A549 (cell line): ENCODE measurements around the gene CALML3. TPM values are rescaled to one million over a fixed set of nuclear protein-coding genes. Genes with fewer than 3 reads are reported as not detected.

Source experiments
- ATAC-seq, 2 experiments: fragments of 200-7000 bp in 1 of 2; fragments of >200 bp in 1 of 2; cut with Nextera tagmentation in 1 of 2; cut with Tn5 transposase in 1 of 2; 3 replicates each; pipeline versions ENCODE4 v1.8.0 to v1.9.1; 2018 to 2020; ENCODE audit warnings: mild to moderate bottlenecking in 1 of 2, moderate library complexity in 1 of 2
- CTCF ChIA-PET: fragments of 300-600 bp; sonication (Branson Sonifier 250); formaldehyde crosslinking; extraction: SDS; loops from one replicate; lab custom pipeline; 2021; ENCODE audit warnings: antibody characterized with exemption, inconsistent platforms; lab: Yijun Ruan, JAX
- POLR2A ChIA-PET: fragments of 350-600 bp; formaldehyde crosslinking; extraction: SDS; loops from one replicate; lab custom pipeline; 2021; ENCODE audit warnings: antibody characterized with exemption, inconsistent platforms; lab: Yijun Ruan, JAX
- DNase-seq, 2 experiments: peaks; one replicate each; pipeline versions ENCODE4 v3.0.0 to v3.0.0-alpha.2; 2011 to 2016; ENCODE audit warnings: low read depth in 1 of 2, low spot score in 1 of 2
- FAIRE-seq: peaks from 2 replicates; lab custom pipeline; 2011; peaks lifted over from hg19 to GRCh38; lab: Jason Lieb, UNC
- H3K27ac ChIP-seq, 2 experiments: fragments of >200 bp; sonication (Bioruptor Twin); formaldehyde crosslinking; 3 replicates each; pipeline ENCODE4 v1.5.1; 2016 to 2017
- H3K4me1 ChIP-seq: fragments of >200 bp; sonication (Bioruptor Twin); formaldehyde crosslinking; 3 replicates; pipeline ENCODE4 v1.6.1; 2016
- H3K4me2 ChIP-seq: fragments of >200 bp; sonication (Bioruptor Twin); formaldehyde crosslinking; 3 replicates; pipeline ENCODE4 v1.6.1; 2016
- H3K4me3 ChIP-seq: fragments of >200 bp; sonication (Bioruptor Twin); formaldehyde crosslinking; 3 replicates; pipeline ENCODE4 v1.5.1; 2016
- H3K9me3 ChIP-seq: fragments of >200 bp; sonication (Bioruptor Twin); formaldehyde crosslinking; 3 replicates; pipeline ENCODE4 v1.6.1; 2016
- BHLHE40 ChIP-seq: IDR thresholded peaks from 2 replicates; pipeline ENCODE4 v1.6.1; 2012; ENCODE audit warnings: low read depth, low read length, inconsistent platforms
- CEBPB ChIP-seq, 2 experiments: fragments of >200 bp in 1 of 2; sonication (Bioruptor Twin) in 1 of 2; formaldehyde crosslinking in 1 of 2; IDR thresholded peaks; 2 replicates each; pipeline ENCODE4 v1.6.1; 2012 to 2016
- CHD2 ChIP-seq: fragments of 150-350 bp; IDR thresholded peaks from 2 replicates; pipeline ENCODE4 v1.6.1; 2014; ENCODE audit warnings: low read length; ENCODE audit not compliant: partially characterized antibody
- CHD4 ChIP-seq: fragments of 200-600 bp; sonication (generic); IDR thresholded peaks from 2 replicates; pipeline ENCODE4 v1.6.1; 2016; ENCODE audit warnings: antibody characterized with exemption, mild to moderate bottlenecking, borderline replicate concordance
- EHF ChIP-seq: fragments of 250-450 bp; sonication (Bioruptor Pico); IDR thresholded peaks from 2 replicates; pipeline ENCODE4 v1.5.0; 2020; ENCODE audit warnings: mild to moderate bottlenecking
- FOSB ChIP-seq: fragments of 250-450 bp; sonication (Bioruptor Pico); IDR thresholded peaks from 2 replicates; pipeline ENCODE4 v1.5.0; 2020; ENCODE audit warnings: mild to moderate bottlenecking, moderate library complexity
- FOSL2 ChIP-seq, 2 experiments: fragments of 450-650 bp in 1 of 2; fragments of >200 bp in 1 of 2; sonication (Bioruptor Twin) in 1 of 2; formaldehyde crosslinking; IDR thresholded peaks; 2 replicates each; pipeline versions ENCODE4 v1.5.0 to v1.6.1; 2016 to 2020; ENCODE audit warnings: mild to moderate bottlenecking in 1 of 2, moderate library complexity in 1 of 2
- GATA3 ChIP-seq: IDR thresholded peaks from 2 replicates; pipeline ENCODE4 v1.6.1; 2012; ENCODE audit warnings: borderline replicate concordance
- HDAC2 ChIP-seq: fragments of 200-600 bp; sonication (generic); IDR thresholded peaks from 2 replicates; pipeline ENCODE4 v1.6.1; 2016
- HOXA7 ChIP-seq: fragments of 250-450 bp; sonication (Bioruptor Pico); IDR thresholded peaks from 2 replicates; pipeline ENCODE4 v1.5.0; 2020; ENCODE audit warnings: mild to moderate bottlenecking, moderate library complexity
- HOXB5 ChIP-seq: fragments of 250-450 bp; sonication (Bioruptor Pico); IDR thresholded peaks from 2 replicates; pipeline ENCODE4 v1.5.0; 2020; ENCODE audit warnings: mild to moderate bottlenecking, moderate library complexity
- JUN ChIP-seq, 2 experiments: fragments of >200 bp; sonication (Bioruptor Twin); formaldehyde crosslinking; IDR thresholded peaks; 2 replicates in 1 of 2; 3 replicates in 1 of 2; pipeline ENCODE4 v1.6.1; 2016 to 2017
- JUNB ChIP-seq: fragments of >200 bp; sonication (Bioruptor Twin); formaldehyde crosslinking; IDR thresholded peaks from 2 replicates; pipeline ENCODE4 v1.6.1; 2016
- KDM1A ChIP-seq: fragments of 200-600 bp; sonication (generic); IDR thresholded peaks from 2 replicates; pipeline ENCODE4 v1.6.1; 2016; ENCODE audit warnings: low read depth, mild to moderate bottlenecking
- MAFK ChIP-seq: fragments of 450-650 bp; IDR thresholded peaks from 2 replicates; pipeline ENCODE4 v1.6.1; 2014; ENCODE audit not compliant: partially characterized antibody
- MAZ ChIP-seq: fragments of 150-350 bp; IDR thresholded peaks from 2 replicates; pipeline ENCODE4 v1.6.1; 2014; ENCODE audit warnings: antibody characterized with exemption, low read depth, low read length, borderline replicate concordance
- NFE2L2 ChIP-seq: fragments of 150-350 bp; conservative IDR thresholded peaks from 2 replicates; pipeline ENCODE4 v1.6.1; 2014; ENCODE audit warnings: low read length
- NR3C1 ChIP-seq: fragments of >200 bp; sonication (Bioruptor Twin); formaldehyde crosslinking; IDR thresholded peaks from 3 replicates; pipeline ENCODE4 v1.6.1; 2017
- PHF8 ChIP-seq: fragments of 200-600 bp; sonication (generic); IDR thresholded peaks from 2 replicates; pipeline ENCODE4 v1.6.1; 2016; ENCODE audit warnings: low read depth, mild to moderate bottlenecking, antibody characterized with exemption, moderate library complexity, borderline replicate concordance
- POLR2AphosphoS2 ChIP-seq: conservative IDR thresholded peaks from 2 replicates; pipeline ENCODE4 v1.6.1; 2012; ENCODE audit warnings: low read length, improper control_type of control experiment, inconsistent platforms
- RNF2 ChIP-seq: fragments of 200-600 bp; sonication (generic); IDR thresholded peaks from 2 replicates; pipeline ENCODE4 v1.6.1; 2016; ENCODE audit warnings: low read depth, mild to moderate bottlenecking, antibody characterized with exemption, moderate library complexity, borderline replicate concordance
- TFCP2L1 ChIP-seq: fragments of 250-450 bp; sonication (Bioruptor Pico); IDR thresholded peaks from 2 replicates; pipeline ENCODE4 v1.5.0; 2021; ENCODE audit warnings: mild to moderate bottlenecking
- TP53 ChIP-seq: fragments of 250-450 bp; sonication (Bioruptor Pico); IDR thresholded peaks from 2 replicates; pipeline ENCODE4 v1.5.0; 2021; ENCODE audit warnings: mild to moderate bottlenecking, moderate library complexity
- ZFP36 ChIP-seq: fragments of 450-650 bp; IDR thresholded peaks from 2 replicates; pipeline ENCODE4 v1.6.1; 2014; ENCODE audit warnings: borderline replicate concordance; ENCODE audit not compliant: partially characterized antibody
- ZNF302 ChIP-seq: fragments of 250-450 bp; sonication (Bioruptor Pico); IDR thresholded peaks from 2 replicates; pipeline ENCODE4 v1.9.0; 2021; ENCODE audit warnings: inconsistent platforms, mild to moderate bottlenecking, moderate library complexity
- ZSCAN20 ChIP-seq: fragments of 250-450 bp; sonication (Bioruptor Pico); IDR thresholded peaks from 2 replicates; pipeline ENCODE4 v1.8.0; 2022; ENCODE audit warnings: mild to moderate bottlenecking, moderate library complexity
- WGBS: methylation state at CpG from one replicate; pipeline ENCODE4 v1.1.6; 2017; ENCODE audit errors: missing lambda C conversion rate; 5-methylcytosine and 5-hydroxymethylcytosine counted together
- polyA plus RNA-seq, 4 experiments: library from polyadenylated mRNA; depleted of rRNA in 3 of 4; stranded (reverse); fragments of >200 nt; fragmentation: RNase III in 1 of 4; extraction: RNeasy Plus Mini Kit Qiagen cat#74134 plus additional on column Dnase treatment in 1 of 4; gene quantifications; 2 replicates in 3 of 4; 3 replicates in 1 of 4; pipeline ENCODE4 v1.2.3, GENCODE V29; 2011 to 2017
- TF ChIP-seq, protein P1 (sequence below): fragments of 450-650 bp; IDR thresholded peaks from 2 replicates; pipeline ENCODE4 v1.6.1; 2014; ENCODE audit warnings: antibody characterized with exemption
- TF ChIP-seq, protein P2 (sequence below): fragments of 150-350 bp; IDR thresholded peaks from 2 replicates; pipeline ENCODE4 v1.6.1; 2014; ENCODE audit warnings: low read depth, mild to moderate bottlenecking, low read length
- TF ChIP-seq, protein P3 (sequence below): fragments of 250-450 bp; sonication (Bioruptor Pico); IDR thresholded peaks from 2 replicates; pipeline ENCODE4 v1.5.0; 2020; ENCODE audit warnings: low read depth, mild to moderate bottlenecking, moderate library complexity

CALML3 gene
- polyA plus RNA-seq, 2 of the 4 experiments (the other 2 are of a cell fraction) = not detected

DNA sequence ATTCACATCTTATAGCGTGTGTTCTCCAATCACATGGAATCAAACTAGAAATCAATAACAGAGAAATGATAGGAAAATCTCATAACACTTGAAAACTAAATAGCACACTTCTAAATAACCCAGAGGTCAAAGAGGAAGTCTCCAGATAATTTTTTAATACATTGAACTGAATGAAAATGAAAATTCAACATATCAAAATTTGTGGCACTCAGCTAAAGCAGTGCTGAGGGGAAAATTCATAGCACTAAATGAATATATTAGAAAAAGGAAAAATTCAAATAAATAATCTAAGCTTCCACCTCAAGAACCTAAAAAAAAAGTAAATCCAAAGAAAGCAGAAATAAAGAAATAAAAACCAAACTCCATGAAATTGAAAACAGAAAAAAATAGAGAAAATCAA is 17.3 kb downstream of the CALML3 start:
- CTCF ChIA-PET = no interaction called here
- TF ChIP-seq MAFK (no peak), PHF8 (no peak), TP53 (CRISPR knock-in tag) (no peak), HOXB5 (no peak), BHLHE40 (no peak), POLR2AphosphoS2 (no peak), CEBPB (IDR thresholded peaks at IDR 0.05) (no peak), CHD4 (no peak), JUNB (no peak), EHF (CRISPR knock-in tag) (no peak), GATA3 (no peak), HOXA7 (CRISPR knock-in tag) (no peak), HDAC2 (0 out of 2 replicates have a peak, but pooled peaks have one; percentile 64), TFCP2L1 (CRISPR knock-in tag) (no peak), KDM1A (peak; percentile 46; the same call in 1 of the 2 replicates), NR3C1 (no peak)
- TF ChIP-seq, protein P1, sequence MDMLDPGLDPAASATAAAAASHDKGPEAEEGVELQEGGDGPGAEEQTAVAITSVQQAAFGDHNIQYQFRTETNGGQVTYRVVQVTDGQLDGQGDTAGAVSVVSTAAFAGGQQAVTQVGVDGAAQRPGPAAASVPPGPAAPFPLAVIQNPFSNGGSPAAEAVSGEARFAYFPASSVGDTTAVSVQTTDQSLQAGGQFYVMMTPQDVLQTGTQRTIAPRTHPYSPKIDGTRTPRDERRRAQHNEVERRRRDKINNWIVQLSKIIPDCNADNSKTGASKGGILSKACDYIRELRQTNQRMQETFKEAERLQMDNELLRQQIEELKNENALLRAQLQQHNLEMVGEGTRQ = no peak
- ATAC-seq = no peak
- no peak overlapping the region for H3K27ac ChIP-seq
- no peak for FAIRE-seq
- no peak for DNase-seq
- H3K4me3 ChIP-seq = no peak overlapping the region
- peaks cover 34% of the 10 kb centered on the region for H3K4me1 ChIP-seq
- H3K4me2 ChIP-seq = no peak overlapping the region
- 90% methylated on average over 1 of the region's 1 CpG for whole genome bisulfite sequencing
- POLR2A ChIA-PET = interaction anchor here (0.6 kb wide), 1 partner anchor 146 kb away, joined by 8 read pairs; no protein-coding TSS in a partner anchor
- H3K9me3 ChIP-seq = peaks cover 43% of the 10 kb centered on the region

DNA sequence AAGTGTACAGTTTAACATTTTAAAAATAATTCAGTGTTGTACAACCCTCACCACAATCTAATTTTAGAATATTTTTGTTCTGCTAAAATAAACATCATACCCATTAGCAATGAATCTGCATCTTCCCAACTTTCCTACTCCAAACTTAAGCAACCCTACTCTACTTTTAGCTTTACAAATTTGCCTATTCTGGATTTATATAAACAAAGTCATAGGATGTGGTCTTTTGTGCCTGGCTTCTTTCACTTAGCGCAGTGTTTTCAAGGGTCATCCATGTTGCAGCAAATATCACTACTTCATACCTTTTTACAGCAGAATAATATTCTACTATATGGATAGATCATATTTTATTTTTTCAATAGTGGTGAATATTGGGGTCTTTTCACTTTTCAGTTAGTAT is 18.9 kb downstream of the CALML3 start:
- peaks cover 43% of the 10 kb centered on the region for H3K9me3 ChIP-seq
- no peak overlapping the region for H3K4me2 ChIP-seq
- H3K4me1 ChIP-seq = peaks cover 44% of the 10 kb centered on the region
- ATAC-seq = no peak
- FAIRE-seq = no peak
- DNase-seq = peak in 1 of 2 experiments; percentile 33
- POLR2A ChIA-PET = no interaction called here
- 96% methylated on average over 1 of the region's 1 CpG for WGBS
- TF ChIP-seq ZFP36 (no peak), CHD2 (no peak), CEBPB (IDR thresholded peaks at IDR 0.05) (no peak), MAZ (no peak), KDM1A (no peak)
- TF ChIP-seq, protein P2, sequence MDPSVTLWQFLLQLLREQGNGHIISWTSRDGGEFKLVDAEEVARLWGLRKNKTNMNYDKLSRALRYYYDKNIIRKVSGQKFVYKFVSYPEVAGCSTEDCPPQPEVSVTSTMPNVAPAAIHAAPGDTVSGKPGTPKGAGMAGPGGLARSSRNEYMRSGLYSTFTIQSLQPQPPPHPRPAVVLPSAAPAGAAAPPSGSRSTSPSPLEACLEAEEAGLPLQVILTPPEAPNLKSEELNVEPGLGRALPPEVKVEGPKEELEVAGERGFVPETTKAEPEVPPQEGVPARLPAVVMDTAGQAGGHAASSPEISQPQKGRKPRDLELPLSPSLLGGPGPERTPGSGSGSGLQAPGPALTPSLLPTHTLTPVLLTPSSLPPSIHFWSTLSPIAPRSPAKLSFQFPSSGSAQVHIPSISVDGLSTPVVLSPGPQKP = no peak
- TF ChIP-seq, protein P3, sequence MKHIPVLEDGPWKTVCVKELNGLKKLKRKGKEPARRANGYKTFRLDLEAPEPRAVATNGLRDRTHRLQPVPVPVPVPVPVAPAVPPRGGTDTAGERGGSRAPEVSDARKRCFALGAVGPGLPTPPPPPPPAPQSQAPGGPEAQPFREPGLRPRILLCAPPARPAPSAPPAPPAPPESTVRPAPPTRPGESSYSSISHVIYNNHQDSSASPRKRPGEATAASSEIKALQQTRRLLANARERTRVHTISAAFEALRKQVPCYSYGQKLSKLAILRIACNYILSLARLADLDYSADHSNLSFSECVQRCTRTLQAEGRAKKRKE (CRISPR knock-in tag) = no peak
- H3K4me3 ChIP-seq = no peak overlapping the region
- CTCF ChIA-PET = interaction anchor here (0.6 kb wide), 1 partner anchor 60 kb away, joined by 3 read pairs; no protein-coding TSS in a partner anchor
- no peak overlapping the region for H3K27ac ChIP-seq

DNA sequence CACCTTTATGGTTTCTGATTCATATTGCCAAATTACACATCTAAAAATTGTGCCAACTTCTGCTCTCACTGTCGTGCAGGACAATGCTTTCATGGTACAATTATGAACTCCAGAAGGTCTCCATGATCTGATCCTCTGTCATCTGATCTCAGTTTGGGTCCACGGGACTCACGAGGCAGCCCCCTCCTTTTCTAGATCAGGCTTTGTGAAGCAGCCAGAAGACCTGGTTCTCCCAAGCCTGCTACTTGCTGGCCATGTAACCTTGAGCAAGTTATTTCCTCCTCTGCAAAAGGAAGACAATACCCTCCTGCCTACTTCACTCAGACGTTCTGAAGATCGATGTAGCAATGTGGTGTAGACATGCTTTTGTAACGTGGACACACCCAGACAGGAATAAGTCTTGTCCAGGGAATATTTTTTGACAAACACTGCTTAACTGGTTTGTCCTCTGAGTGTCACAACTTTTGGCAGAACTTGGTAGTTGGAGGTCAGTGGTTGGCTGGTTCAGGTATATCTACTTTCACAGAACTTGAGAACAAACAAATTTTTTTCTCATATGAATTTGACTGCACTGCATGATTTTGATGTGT is 19.6 kb downstream of the CALML3 start:
- CTCF ChIA-PET = no interaction called here
- WGBS = 90% methylated on average over 6 of the region's 6 CpGs
- Histone ChIP-seq H3K4me2 (no peak overlapping the region), H3K27ac (peak overlapping the region; percentile 92 to 96; a peak in 5 of 6 replicates), H3K9me3 (peaks cover 43% of the 10 kb centered on the region), H3K4me3 (no peak overlapping the region), H3K4me1 (peaks cover 47% of the 10 kb centered on the region)
- DNase-seq (no peak), ATAC-seq (no peak), FAIRE-seq (no peak)
- TF ChIP-seq FOSL2 (IDR thresholded peaks at IDR 0.05) = no peak
- no peak for TF ChIP-seq FOSL2 (CRISPR knock-in tag; IDR thresholded peaks at IDR 0.05)
- TF ChIP-seq FOSB (CRISPR knock-in tag) = no peak
- TF ChIP-seq ZSCAN20 (CRISPR knock-in tag) = no peak
- no peak for TF ChIP-seq JUNB
- TF ChIP-seq RNF2 = no peak
- no peak for TF ChIP-seq CHD4
- no peak for TF ChIP-seq MAZ
- no peak for TF ChIP-seq NFE2L2
- TF ChIP-seq EHF (CRISPR knock-in tag) = no peak
- no peak for TF ChIP-seq JUN (IDR thresholded peaks at IDR 0.05)
- TF ChIP-seq ZNF302 (CRISPR knock-in tag) = no peak
- POLR2A ChIA-PET = no interaction called here
